Stimulated activated CD4-positive, alpha-beta T cell treated with anti-CD3 and anti-CD28 coated beads, Interleukin-1b, Interleukin-23, amount 100 ng/mL, for 48 hours (primary cell): ENCODE results near the gene UBAC2.

Source experiments
- DNase-seq: peaks from one replicate; pipeline ENCODE4 v3.0.0-alpha.2; 2020

The UBAC2 gene

GRCh38 chr13:99250982-99251825 is 50.5 kb downstream of the UBAC2 start:
- DNase-seq: no peak

- DNase-seq: no peak
Observed at GRCh38 chr13:99251921-99252320, 51.3 kb downstream of the UBAC2 start.

- DNase-seq: no peak
Observed at GRCh38 chr13:99254830-99255229, 54.2 kb downstream of the UBAC2 start.

GRCh38 chr13:99255271-99255670 is 54.6 kb downstream of the UBAC2 start:
- DNase-seq: no peak

GRCh38 chr13:99256283-99256682 is 55.6 kb downstream of the UBAC2 start:
- no peak for DNase-seq

GRCh38 chr13:99256709-99257108 is 56.1 kb downstream of the UBAC2 start:
- no peak for DNase-seq

GRCh38 chr13:99257291-99257690 is 56.6 kb downstream of the UBAC2 start:
- no peak for DNase-seq

GRCh38 chr13:99258210-99258860 is 57.7 kb downstream of the UBAC2 start, which contains the start of gene GPR18:
TSS of gene GPR18 (minus strand) at chr13:99258379. CDS start at chr13:99255872, 2,507 bp downstream.
- DNase-seq: no peak

- DNase-seq: no peak
Observed at GRCh38 chr13:99258946-99259345, 58.3 kb downstream of the UBAC2 start.

GRCh38 chr13:99260216-99260615 is 59.6 kb downstream of the UBAC2 start:
- DNase-seq: no peak

GRCh38 chr13:99261059-99261458 is 60.4 kb downstream of the UBAC2 start:
- DNase-seq: no peak

- DNase-seq: no peak
Observed at GRCh38 chr13:99263126-99263785, 62.6 kb downstream of the UBAC2 start.

GRCh38 chr13:99264051-99264450 is 63.4 kb downstream of the UBAC2 start:
- no peak for DNase-seq

- peak; percentile 77 for DNase-seq
Observed at GRCh38 chr13:99265162-99265800, 64.6 kb downstream of the UBAC2 start.

- DNase-seq: no peak
Observed at GRCh38 chr13:99265821-99266426, 65.3 kb downstream of the UBAC2 start.

- no peak for DNase-seq
Observed at GRCh38 chr13:99266827-99267226, 66.2 kb downstream of the UBAC2 start.

GRCh38 chr13:99267927-99268326 is 67.3 kb downstream of the UBAC2 start:
- DNase-seq: no peak

- no peak for DNase-seq
Observed at GRCh38 chr13:99268822-99269221, 68.2 kb downstream of the UBAC2 start.

- no peak for DNase-seq
Observed at GRCh38 chr13:99269627-99270241, 69.1 kb downstream of the UBAC2 start.

- no peak for DNase-seq
Observed at GRCh38 chr13:99270518-99270917, 69.9 kb downstream of the UBAC2 start.

GRCh38 chr13:99271249-99271648 is 70.6 kb downstream of the UBAC2 start:
- no peak for DNase-seq

GRCh38 chr13:99272481-99272880 is 71.8 kb downstream of the UBAC2 start:
- no peak for DNase-seq
